K562 (cell line): ENCODE results near the gene FAM83D. TPM values are rescaled to one million over a fixed set of nuclear protein-coding genes. Genes with fewer than 3 reads are reported as not detected.

Experiments used
- ATAC-seq: fragments of 200-7000 bp; cut with Tn5 transposase; 3 replicates; pipeline ENCODE4 v1.9.1; 2020; ENCODE audit warnings: moderate library complexity
- BruUV-seq: library from RNA; stranded (reverse); fragments of 400-500 nt; replicated peaks from 2 replicates; lab custom pipeline; 2021; lab: Mats Ljungman, UMichigan
- CTCF ChIA-PET: fragments of 300-600 bp; formaldehyde crosslinking; extraction: SDS; loops from one replicate; lab custom pipeline; 2021; ENCODE audit warnings: low intra/inter-chr PET ratio; lab: Yijun Ruan, JAX
- POLR2A ChIA-PET: fragments of 300-600, 350-650 bp; sonication (Branson Sonifier 250); formaldehyde crosslinking; extraction: SDS; loops from one replicate; lab custom pipeline; 2021; ENCODE audit warnings: antibody characterized with exemption, inconsistent platforms; lab: Yijun Ruan, JAX
- DNase-seq, 4 experiments: peaks; one replicate each; pipeline versions ENCODE4 v3.0.0 to v3.0.0-alpha.2; 2011 to 2018; ENCODE audit warnings: low spot score in 3 of 4, mixed read lengths in 3 of 4; ENCODE audit errors: extremely low read depth in 1 of 4
- FAIRE-seq: peaks from 2 replicates; lab custom pipeline; 2011; peaks lifted over from hg19 to GRCh38; lab: Jason Lieb, UNC
- H2AFZ ChIP-seq: 2 replicates; pipeline ENCODE4 v1.6.0; 2011; ENCODE audit warnings: low read depth, low read length, control low read depth, inconsistent platforms
- H3K27ac ChIP-seq: fragments of 200-600 bp; 3 replicates; pipeline ENCODE4 v1.8.0; 2011; ENCODE audit warnings: low read depth, mild to moderate bottlenecking, control low read depth, inconsistent platforms, low read length, moderate library complexity, mixed read lengths; ENCODE audit errors: extremely low read depth
- H3K27me3 ChIP-seq, 2 experiments: fragments of 300-600 bp in 1 of 2; 2 replicates in 1 of 2; 3 replicates in 1 of 2; pipeline versions ENCODE4 v1.6.0 to v1.8.0; 2011; ENCODE audit warnings: inconsistent platforms in 2 of 2, low read length in 2 of 2, mild to moderate bottlenecking in 1 of 2, mixed read lengths in 1 of 2, moderate library complexity in 1 of 2; ENCODE audit not compliant: control insufficient read depth in 2 of 2, insufficient read depth in 2 of 2
- H3K36me3 ChIP-seq: fragments of 300-600 bp; 3 replicates; pipeline ENCODE4 v1.8.0; 2011; ENCODE audit warnings: mild to moderate bottlenecking, low read length, inconsistent platforms; ENCODE audit not compliant: control insufficient read depth, insufficient read depth
- H3K4me1 ChIP-seq, 2 experiments: fragments of 200-600 bp in 1 of 2; replicated peaks in 1 of 2; 2 replicates in 1 of 2; 3 replicates in 1 of 2; pipeline versions ENCODE4 v1.5.1 to v1.8.0; 2011; ENCODE audit warnings: inconsistent platforms in 2 of 2, low read length in 2 of 2, mild to moderate bottlenecking in 1 of 2, mixed read lengths in 1 of 2, moderate library complexity in 1 of 2; ENCODE audit not compliant: control insufficient read depth in 2 of 2, insufficient read depth in 2 of 2
- H3K4me2 ChIP-seq: 2 replicates; pipeline ENCODE4 v1.6.1; 2011; ENCODE audit warnings: low read length, control low read depth, inconsistent platforms, mixed read lengths; ENCODE audit not compliant: insufficient read depth
- H3K4me3 ChIP-seq: fragments of 200-600 bp; sonication (generic), shearing (Covaris generic); 2 replicates; pipeline ENCODE4 v1.5.1; 2016; ENCODE audit warnings: control low read depth, inconsistent platforms
- H3K79me2 ChIP-seq: fragments of 200-600 bp; 3 replicates; pipeline ENCODE4 v1.8.0; 2011; ENCODE audit warnings: low read length, inconsistent platforms; ENCODE audit not compliant: control insufficient read depth, insufficient read depth
- H3K9ac ChIP-seq, 2 experiments: 2 replicates each; pipeline versions ENCODE4 v1.6.0 to v1.6.1; 2011; ENCODE audit warnings: low read depth in 2 of 2, low read length in 2 of 2, control low read depth in 1 of 2, inconsistent platforms in 1 of 2, mild to moderate bottlenecking in 1 of 2, mixed read lengths in 1 of 2; ENCODE audit not compliant: insufficient read depth in 1 of 2
- H3K9me1 ChIP-seq: one replicate; pipeline ENCODE4 v1.6.0; 2011; ENCODE audit warnings: inconsistent platforms, mild to moderate bottlenecking, low read length, moderate library complexity; ENCODE audit not compliant: control insufficient read depth, insufficient read depth
- H3K9me3 ChIP-seq: replicated peaks from 2 replicates; pipeline ENCODE4 v1.5.1; 2011; ENCODE audit warnings: low read depth, low read length, inconsistent platforms; ENCODE audit not compliant: control insufficient read depth, insufficient read depth
- H4K20me1 ChIP-seq: replicated peaks from 2 replicates; pipeline ENCODE4 v1.6.1; 2011; ENCODE audit warnings: low read length, inconsistent platforms, mixed read lengths; ENCODE audit not compliant: control insufficient read depth, insufficient read depth
- ESRRB ChIP-seq: fragments of 250-450 bp; sonication (Bioruptor Pico); IDR thresholded peaks from 2 replicates; pipeline ENCODE4 v1.5.0; 2020; ENCODE audit warnings: mild to moderate bottlenecking, moderate library complexity, borderline replicate concordance
- GATAD2A ChIP-seq: fragments of 450-650 bp; IDR thresholded peaks from 2 replicates; pipeline ENCODE4 v1.6.1; 2017
- NCOR1 ChIP-seq: fragments of 450-650 bp; IDR thresholded peaks from 2 replicates; pipeline ENCODE4 v1.6.1; 2016; ENCODE audit warnings: mild to moderate bottlenecking, moderate library complexity
- NFATC3 ChIP-seq: fragments of 450-650 bp; IDR thresholded peaks from 2 replicates; pipeline ENCODE4 v1.6.1; 2017; ENCODE audit warnings: mild to moderate bottlenecking
- NKRF ChIP-seq: fragments of 450-650 bp; IDR thresholded peaks from 2 replicates; pipeline ENCODE4 v1.6.1; 2016; ENCODE audit warnings: borderline replicate concordance
- NR1H2 ChIP-seq: sonication (generic); formaldehyde crosslinking; IDR thresholded peaks from 2 replicates; pipeline ENCODE4 v1.4.0; 2020; ENCODE audit warnings: mild to moderate bottlenecking, missing genetic modification reagents
- POLR2A ChIP-seq: fragments of 450-650 bp; conservative IDR thresholded peaks from 2 replicates; pipeline ENCODE4 v1.6.1; 2016
- RBFOX2 ChIP-seq: fragments of 200-400 bp; formaldehyde crosslinking; IDR thresholded peaks from 2 replicates; pipeline ENCODE4 v1.6.1; 2017; ENCODE audit warnings: low read depth, mild to moderate bottlenecking, low read length, moderate library complexity
- RBM14 ChIP-seq: fragments of 200-400 bp; formaldehyde crosslinking; IDR thresholded peaks from 2 replicates; pipeline ENCODE4 v1.6.1; 2018; ENCODE audit warnings: low read depth, mild to moderate bottlenecking, low read length, moderate library complexity, borderline replicate concordance; ENCODE audit not compliant: insufficient read depth
- TAF7 ChIP-seq: fragments of 450-650 bp; IDR thresholded peaks from 2 replicates; pipeline ENCODE4 v1.6.1; 2016; ENCODE audit warnings: missing genetic modification characterization, missing compliant biosample characterization
- TCFL5 ChIP-seq: fragments of 250-450 bp; sonication (Bioruptor Pico); conservative IDR thresholded peaks from 2 replicates; pipeline ENCODE4 v1.6.1; 2021; ENCODE audit warnings: mild to moderate bottlenecking, moderate library complexity, matching md5 sums
- ZBTB5 ChIP-seq: fragments of 450-650 bp; IDR thresholded peaks from 2 replicates; pipeline ENCODE4 v1.6.1; 2017; ENCODE audit warnings: antibody characterized with exemption
- ZNF668 ChIP-seq: fragments of 250-450 bp; sonication (Bioruptor Pico); IDR thresholded peaks from 2 replicates; pipeline ENCODE4 v1.8.0; 2022; ENCODE audit warnings: mild to moderate bottlenecking, inconsistent platforms
- WGBS: fragments of 100-300 bp; shearing (Covaris generic); methylation state at CpG from one replicate; pipeline ENCODE4 v1.1.6; 2016; ENCODE audit warnings: low coverage, mixed read lengths; ENCODE audit not compliant: insufficient coverage; ENCODE audit errors: missing lambda C conversion rate; 5-methylcytosine and 5-hydroxymethylcytosine counted together
- in situ Hi-C: fragments of 300-500 bp; cut with MboI; formaldehyde crosslinking; loops from 4 replicates; pipeline ENCODE4 v1.15.0; 2018; ENCODE audit warnings: inconsistent platforms, mixed read lengths
- intact Hi-C: fragments of 100-400 bp; cut with micrococcal nuclease; formaldehyde crosslinking; loops from 2 replicates; pipeline ENCODE4 v1.14.2; 2022
- polyA plus RNA-seq, 8 experiments: library from polyadenylated mRNA; depleted of rRNA in 4 of 8; stranded (reverse) in 5 of 8; unstranded in 3 of 8; fragments of >200 nt; fragmentation: Nextera tagmentation in 2 of 8; fragmentation: Illumina TruSeq in 1 of 8; extraction: Ambion mirVana in 2 of 8; extraction: Trizol in 1 of 8; gene quantifications; 2 replicates each; pipeline versions ENCODE4 v1.2.1 to v1.2.3, GENCODE V29; 2011 to 2014; ENCODE audit warnings: inconsistent platforms in 1 of 8, missing spikeins in 1 of 8
- total RNA-seq, 7 experiments: library from RNA; depleted of rRNA in 6 of 7; stranded (reverse); fragments of >200 nt in 6 of 7; fragmentation: Illumina TruSeq in 2 of 7; extraction: Trizol in 2 of 7; gene quantifications; 2 replicates each; pipeline versions ENCODE4 v1.2.1 to v1.2.3, GENCODE V29; 2011 to 2021; ENCODE audit warnings: low replicate concordance in 1 of 7
- TF ChIP-seq, protein P1 (sequence below): IDR thresholded peaks from 3 replicates; pipeline ENCODE4 v1.6.1; 2011; ENCODE audit warnings: borderline replicate concordance, mild to moderate bottlenecking; ENCODE audit not compliant: insufficient read length, insufficient read depth

FAM83D gene
- total and polyA plus RNA-seq, 9 of the 15 experiments (the other 6 are each of a cell fraction or from before 2014, with no cell fraction given): 8.2 to 66.1 (median 43.5) TPM

- no peaks in the 10 kb centered on the region for H3K79me2 ChIP-seq
- ATAC-seq (no peak), DNase-seq (no peak), FAIRE-seq (no peak)
- in situ Hi-C loops: no loop called here
- H3K9ac ChIP-seq: no peak overlapping the region
- no peak overlapping the region for H3K4me2 ChIP-seq
- no peak overlapping the region for H2AFZ ChIP-seq
- no peaks in the 10 kb centered on the region; a peak in 1 of 5 replicates for H3K4me1 ChIP-seq
- H3K9me1 ChIP-seq: no peaks in the 10 kb centered on the region
- ChIA-PET CTCF (no interaction called here), POLR2A (interaction anchor here (1.2 to 2.1 kb wide), 3 partner anchors 8 to 10 kb away, joined by 4 to 9 read pairs (median 5); partner anchors contain the start of gene FAM83D)
- H3K9me3 ChIP-seq: no peaks in the 10 kb centered on the region
- H3K27ac ChIP-seq: no peak overlapping the region
- 59% methylated on average over 18 of the region's 19 CpGs for WGBS
- intact Hi-C loops: no loop called here
- no peaks in the 10 kb centered on the region for H4K20me1 ChIP-seq
- no peak for TF ChIP-seq RBFOX2
- TF ChIP-seq ESRRB (CRISPR knock-in tag): no peak
- no peak for TF ChIP-seq NKRF
- TF ChIP-seq, protein P1, sequence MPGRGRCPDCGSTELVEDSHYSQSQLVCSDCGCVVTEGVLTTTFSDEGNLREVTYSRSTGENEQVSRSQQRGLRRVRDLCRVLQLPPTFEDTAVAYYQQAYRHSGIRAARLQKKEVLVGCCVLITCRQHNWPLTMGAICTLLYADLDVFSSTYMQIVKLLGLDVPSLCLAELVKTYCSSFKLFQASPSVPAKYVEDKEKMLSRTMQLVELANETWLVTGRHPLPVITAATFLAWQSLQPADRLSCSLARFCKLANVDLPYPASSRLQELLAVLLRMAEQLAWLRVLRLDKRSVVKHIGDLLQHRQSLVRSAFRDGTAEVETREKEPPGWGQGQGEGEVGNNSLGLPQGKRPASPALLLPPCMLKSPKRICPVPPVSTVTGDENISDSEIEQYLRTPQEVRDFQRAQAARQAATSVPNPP: no peak
- no peak for TF ChIP-seq TCFL5 (CRISPR knock-in tag)
- TF ChIP-seq NFATC3: no peak
- TF ChIP-seq GATAD2A: no peak
- TF ChIP-seq ZBTB5: no peak
- TF ChIP-seq ZNF668 (CRISPR knock-in tag): no peak
- no peak for TF ChIP-seq NCOR1
- no peak for TF ChIP-seq NR1H2
- TF ChIP-seq POLR2A: no peak
- no peak for TF ChIP-seq RBM14
- no peak for TF ChIP-seq TAF7 (tag)
- H3K36me3 ChIP-seq: no peaks in the 10 kb centered on the region
- no peak overlapping the region for H3K4me3 ChIP-seq
- peaks cover 0 to 16% of the 10 kb centered on the region in 2 experiments; a peak in 2 of 5 replicates for H3K27me3 ChIP-seq
- BruUV-seq: no TSS peak
These were observed 8.0 kb upstream of the FAM83D start for GRCh38 chr20:38918172-38918571.
